Measurements from ENCODE around the gene ARRB2.
"Not testable (repeated sequence)": the region's sequence is repeated elsewhere in the genome, so short reads cannot be mapped to it uniquely, and the experiment has no call there.

- TF ChIP-seq POLR2A (IDR thresholded peaks at IDR 0.05; ENCODE audit: low read length); GATA1 (IDR thresholded peaks at IDR 0.05; ENCODE audit: low read depth, low read length): not testable (repeated sequence)
These were observed 26.7 kb upstream of the ARRB2 start for GRCh38 chr17:4683739-4684138.
